B cell (primary cell): ENCODE results near the gene TCN2.
"Not testable (repeated sequence)": the region's sequence is repeated elsewhere in the genome, so short reads cannot be mapped to it uniquely, and the experiment has no call there.

Experiments
- EZH2 ChIP-seq: IDR thresholded peaks from 2 replicates; pipeline ENCODE4 v1.6.1; 2012; ENCODE audit warnings: borderline replicate concordance, low read depth, mild to moderate bottlenecking, moderate library complexity, low read length; ENCODE audit not compliant: insufficient read depth, poor library complexity, severe bottlenecking
- TF ChIP-seq, protein P1 (sequence below): fragments of 200-600 bp; IDR thresholded peaks from one replicate; pipeline ENCODE4 v1.8.0; 2022; ENCODE audit warnings: antibody characterized with exemption, mild to moderate bottlenecking

DNA sequence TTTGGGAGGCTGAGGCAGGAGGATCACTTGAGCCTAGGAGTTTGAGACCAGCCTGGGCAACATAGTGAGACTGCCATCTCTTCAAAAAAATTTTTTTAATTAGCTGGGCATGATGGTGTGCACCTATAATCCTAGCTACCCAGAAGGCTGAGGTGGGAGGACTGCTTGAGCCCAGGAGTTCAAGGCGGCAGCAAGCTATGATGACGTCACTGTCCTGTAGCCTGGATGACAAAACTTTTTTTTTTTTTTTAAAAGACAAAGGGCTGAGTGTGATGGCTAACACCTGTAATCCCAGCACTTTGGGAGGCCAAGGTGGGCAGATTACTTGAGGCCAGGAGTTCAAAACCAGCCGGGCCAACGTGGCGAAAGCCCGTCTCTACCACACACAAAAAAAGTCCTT lies 12.9 kb downstream of the TCN2 start:
- TF ChIP-seq, protein P1, sequence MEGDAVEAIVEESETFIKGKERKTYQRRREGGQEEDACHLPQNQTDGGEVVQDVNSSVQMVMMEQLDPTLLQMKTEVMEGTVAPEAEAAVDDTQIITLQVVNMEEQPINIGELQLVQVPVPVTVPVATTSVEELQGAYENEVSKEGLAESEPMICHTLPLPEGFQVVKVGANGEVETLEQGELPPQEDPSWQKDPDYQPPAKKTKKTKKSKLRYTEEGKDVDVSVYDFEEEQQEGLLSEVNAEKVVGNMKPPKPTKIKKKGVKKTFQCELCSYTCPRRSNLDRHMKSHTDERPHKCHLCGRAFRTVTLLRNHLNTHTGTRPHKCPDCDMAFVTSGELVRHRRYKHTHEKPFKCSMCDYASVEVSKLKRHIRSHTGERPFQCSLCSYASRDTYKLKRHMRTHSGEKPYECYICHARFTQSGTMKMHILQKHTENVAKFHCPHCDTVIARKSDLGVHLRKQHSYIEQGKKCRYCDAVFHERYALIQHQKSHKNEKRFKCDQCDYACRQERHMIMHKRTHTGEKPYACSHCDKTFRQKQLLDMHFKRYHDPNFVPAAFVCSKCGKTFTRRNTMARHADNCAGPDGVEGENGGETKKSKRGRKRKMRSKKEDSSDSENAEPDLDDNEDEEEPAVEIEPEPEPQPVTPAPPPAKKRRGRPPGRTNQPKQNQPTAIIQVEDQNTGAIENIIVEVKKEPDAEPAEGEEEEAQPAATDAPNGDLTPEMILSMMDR: not testable (repeated sequence)
- not testable (repeated sequence) for TF ChIP-seq EZH2
